Measurements from ENCODE around the gene TXNDC11.

The TXNDC11 gene

GRCh38 chr16:11719171-11719570, 23.5 kb downstream of the TXNDC11 start:
- DNase-seq: no peak

GRCh38 chr16:11717811-11718210, 24.8 kb downstream of the TXNDC11 start:
- no peak for DNase-seq

GRCh38 chr16:11716336-11716735, 26.3 kb downstream of the TXNDC11 start:
- DNase-seq: no peak

GRCh38 chr16:11715246-11715947, 27.3 kb downstream of the TXNDC11 start:
- DNase-seq: no peak

- DNase-seq: no peak
These were observed 30.5 kb downstream of the TXNDC11 start for GRCh38 chr16:11712122-11712521.

GRCh38 chr16:11711662-11712061, 31.0 kb downstream of the TXNDC11 start:
- no peak for DNase-seq

GRCh38 chr16:11708421-11708820, 34.2 kb downstream of the TXNDC11 start:
- DNase-seq: no peak

- DNase-seq: no peak
These were observed 34.9 kb downstream of the TXNDC11 start for GRCh38 chr16:11707679-11708197.

- no peak for DNase-seq
These were observed 36.4 kb downstream of the TXNDC11 start for GRCh38 chr16:11706180-11706742.

- no peak for DNase-seq
These were observed 37.2 kb downstream of the TXNDC11 start for GRCh38 chr16:11705311-11706025.

- DNase-seq: no peak
These were observed 42.2 kb downstream of the TXNDC11 start for GRCh38 chr16:11700264-11701029.

- no peak for DNase-seq
These were observed 43.3 kb downstream of the TXNDC11 start for GRCh38 chr16:11699234-11699894.

- DNase-seq: no peak
These were observed 44.4 kb downstream of the TXNDC11 start for GRCh38 chr16:11698271-11698689.

- DNase-seq: no peak
These were observed 45.3 kb downstream of the TXNDC11 start for GRCh38 chr16:11697319-11697718.

GRCh38 chr16:11696266-11697012, 46.2 kb downstream of the TXNDC11 start:
- no peak for DNase-seq

- no peak for DNase-seq
These were observed 50.0 kb downstream of the TXNDC11 start for GRCh38 chr16:11692651-11693050.

GRCh38 chr16:11692171-11692570, 50.5 kb downstream of the TXNDC11 start:
- DNase-seq: no peak

GRCh38 chr16:11691771-11692170, 50.9 kb downstream of the TXNDC11 start:
- DNase-seq: no peak

GRCh38 chr16:11691235-11691634, 51.4 kb downstream of the TXNDC11 start:
- DNase-seq: no peak

GRCh38 chr16:11689031-11689840, 53.4 kb downstream of the TXNDC11 start:
- no peak for DNase-seq

GRCh38 chr16:11688520-11688886, 54.2 kb downstream of the TXNDC11 start:
- DNase-seq: no peak

Measured in NCI-H82 (cell line).